WTC11 (cell line): ENCODE results near the gene ANKRD17. TPM values are rescaled to one million over a fixed set of nuclear protein-coding genes. Genes with fewer than 3 reads are reported as not detected.

ENCODE experiments used
- ATAC-seq: fragments of 200-7000 bp; cut with Tn5 transposase; 2 replicates; pipeline ENCODE4 v1.10.0; 2021; ENCODE audit warnings: mild to moderate bottlenecking, moderate library complexity
- CTCF ChIA-PET: fragments of 300-600 bp; sonication (Branson Sonifier 250); formaldehyde crosslinking; loops from one replicate; lab custom pipeline; 2021; ENCODE audit warnings: antibody characterized with exemption; lab: Charles Lee
- POLR2A ChIA-PET: fragments of 350-600 bp; sonication (Branson Sonifier 250); formaldehyde crosslinking; loops from one replicate; lab custom pipeline; 2021; ENCODE audit warnings: antibody characterized with exemption; lab: Charles Lee
- DNase-seq: peaks from one replicate; pipeline ENCODE4 v3.0.0; 2021; ENCODE audit warnings: low spot score
- H3K27ac Mint-ChIP-seq: 2 replicates; pipeline ENCODE4 v1.8.0; 2021; ENCODE audit warnings: mixed read lengths
- H3K27me3 Mint-ChIP-seq: 2 replicates; pipeline ENCODE4 v1.8.0; 2021; ENCODE audit warnings: low read depth, mild to moderate bottlenecking, moderate library complexity, mixed read lengths
- H3K36me3 Mint-ChIP-seq: 2 replicates; pipeline ENCODE4 v1.8.0; 2021; ENCODE audit warnings: mixed read lengths
- H3K4me1 Mint-ChIP-seq: 2 replicates; pipeline ENCODE4 v1.8.0; 2022; ENCODE audit warnings: mixed read lengths
- H3K4me3 Mint-ChIP-seq: 2 replicates; pipeline ENCODE4 v1.8.0; 2021; ENCODE audit warnings: mild to moderate bottlenecking, moderate library complexity, mixed read lengths
- H3K9me3 Mint-ChIP-seq: 2 replicates; pipeline ENCODE4 v1.8.0; 2021; ENCODE audit warnings: mixed read lengths
- AFF4 ChIP-seq: sonication (generic); formaldehyde crosslinking; IDR thresholded peaks from 2 replicates; pipeline ENCODE4 v1.8.1; 2023; ENCODE audit warnings: mild to moderate bottlenecking, missing genetic modification reagents, borderline replicate concordance
- ARID4B ChIP-seq: sonication (generic); formaldehyde crosslinking; IDR thresholded peaks from 2 replicates; pipeline ENCODE4 v1.8.0; 2023; ENCODE audit warnings: missing genetic modification reagents, mild to moderate bottlenecking, borderline replicate concordance
- CDX4 ChIP-seq: fragments of 250-450 bp; sonication (Bioruptor Pico); IDR thresholded peaks from 2 replicates; pipeline ENCODE4 v1.9.0; 2021; ENCODE audit warnings: moderate library complexity, mild to moderate bottlenecking, inconsistent platforms, borderline replicate concordance
- CREM ChIP-seq: sonication (generic); formaldehyde crosslinking; IDR thresholded peaks from 2 replicates; pipeline ENCODE4 v1.8.1; 2022; ENCODE audit warnings: mild to moderate bottlenecking, missing genetic modification reagents, moderate library complexity
- GRHL2 ChIP-seq: fragments of 250-450 bp; sonication (Bioruptor Pico); IDR thresholded peaks from 2 replicates; pipeline ENCODE4 v1.8.0; 2022; ENCODE audit warnings: mild to moderate bottlenecking, moderate library complexity; ENCODE audit not compliant: insufficient replicate concordance, severe bottlenecking
- NR3C1 ChIP-seq: sonication (generic); formaldehyde crosslinking; conservative IDR thresholded peaks from 2 replicates; pipeline ENCODE4 v1.8.1; 2023; ENCODE audit warnings: low read depth, mild to moderate bottlenecking, missing genetic modification reagents
- PREB ChIP-seq: sonication (generic); formaldehyde crosslinking; IDR thresholded peaks from 2 replicates; pipeline ENCODE4 v1.8.1; 2022; ENCODE audit warnings: mild to moderate bottlenecking, missing genetic modification reagents, moderate library complexity, borderline replicate concordance
- PRRX2 ChIP-seq: fragments of 250-450 bp; sonication (Bioruptor Pico); IDR thresholded peaks from 2 replicates; pipeline ENCODE4 v1.8.0; 2021; ENCODE audit warnings: mild to moderate bottlenecking
- USF1 ChIP-seq: sonication (generic); formaldehyde crosslinking; IDR thresholded peaks from 2 replicates; pipeline ENCODE4 v1.8.0; 2022; ENCODE audit warnings: mild to moderate bottlenecking, missing genetic modification reagents
- ZNF281 ChIP-seq: sonication (generic); formaldehyde crosslinking; IDR thresholded peaks from 2 replicates; pipeline ENCODE4 v1.8.0; 2023; ENCODE audit warnings: mild to moderate bottlenecking, missing genetic modification reagents
- ZNF317 ChIP-seq: sonication (generic); formaldehyde crosslinking; IDR thresholded peaks from 2 replicates; pipeline ENCODE4 v1.8.1; 2023; ENCODE audit warnings: low read depth, mild to moderate bottlenecking, moderate library complexity, missing genetic modification reagents, borderline replicate concordance
- ZNF425 ChIP-seq: fragments of 250-450 bp; sonication (Bioruptor Pico); conservative IDR thresholded peaks from 2 replicates; pipeline ENCODE4 v1.9.0; 2021; ENCODE audit warnings: mild to moderate bottlenecking
- total RNA-seq: library from RNA; stranded (reverse); gene quantifications from 3 replicates; pipeline ENCODE4 v1.2.3, GENCODE V29; 2021

Gene ANKRD17
- total RNA-seq, 1 experiment from 2014 or later, result 76.0 TPM

GRCh38 chr4:73166212-73166611, 92.4 kb downstream of the ANKRD17 start:
- POLR2A ChIA-PET, result no interaction called here
- DNase-seq, result no peak
- peaks cover 10% of the 10 kb centered on the region for H3K9me3 Mint-ChIP-seq
- no peak overlapping the region for H3K27ac Mint-ChIP-seq
- peaks cover 62% of the 10 kb centered on the region for H3K36me3 Mint-ChIP-seq
- no peaks in the 10 kb centered on the region for H3K27me3 Mint-ChIP-seq
- H3K4me3 Mint-ChIP-seq, result no peak overlapping the region
- H3K4me1 Mint-ChIP-seq, result no peaks in the 10 kb centered on the region
- no peak for TF ChIP-seq PREB (CRISPR knock-in tag)
- TF ChIP-seq CDX4, result no peak
- CTCF ChIA-PET, result no interaction called here
- ATAC-seq, result no peak

GRCh38 chr4:73161527-73162185, 96.9 kb downstream of the ANKRD17 start:
- H3K9me3 Mint-ChIP-seq, result peaks cover 8% of the 10 kb centered on the region
- DNase-seq (no peak), ATAC-seq (no peak)
- H3K4me1 Mint-ChIP-seq, result peaks cover 3% of the 10 kb centered on the region; the same call in 1 of the 2 replicates
- ChIA-PET CTCF (no interaction called here), POLR2A (no interaction called here)
- no peaks in the 10 kb centered on the region for H3K27me3 Mint-ChIP-seq
- H3K36me3 Mint-ChIP-seq, result peaks cover 50% of the 10 kb centered on the region
- no peak overlapping the region for H3K27ac Mint-ChIP-seq
- TF ChIP-seq CREM (CRISPR knock-in tag), result no peak
- no peak for TF ChIP-seq USF1 (CRISPR knock-in tag)
- no peak for TF ChIP-seq ARID4B (CRISPR knock-in tag)
- TF ChIP-seq ZNF317, result no peak
- TF ChIP-seq, all 79 proteins: peak for 0
- H3K4me3 Mint-ChIP-seq, result no peak overlapping the region

GRCh38 chr4:73156394-73156793, 102.2 kb downstream of the ANKRD17 start:
- Mint-ChIP-seq H3K4me3 (no peak overlapping the region), H3K4me1 (peaks cover 3% of the 10 kb centered on the region; the same call in 1 of the 2 replicates), H3K27ac (peak overlapping the region; percentile 65), H3K27me3 (no peaks in the 10 kb centered on the region), H3K36me3 (peaks cover 41% of the 10 kb centered on the region), H3K9me3 (no peaks in the 10 kb centered on the region)
- no peak for ATAC-seq
- ChIA-PET CTCF (no interaction called here), POLR2A (no interaction called here)
- no peak for DNase-seq
- TF ChIP-seq GRHL2, result no peak
- TF ChIP-seq ZNF425, result no peak
- TF ChIP-seq AFF4 (CRISPR knock-in tag), result no peak
- TF ChIP-seq NR3C1 (CRISPR knock-in tag), result no peak
- no peak for TF ChIP-seq PRRX2
- TF ChIP-seq ZNF281 (CRISPR knock-in tag), result no peak
